Calu3 (cell line): ENCODE data around the gene BTRC. TPM values are rescaled to one million over a fixed set of nuclear protein-coding genes. Genes with fewer than 3 reads are reported as not detected.

Source experiments
- BruUV-seq: library from RNA; stranded (reverse); fragments of 400-500 nt; replicated peaks from 2 replicates; lab custom pipeline; 2021; lab: Mats Ljungman, UMichigan
- CTCF ChIA-PET: fragments of 300-600 bp; sonication (Branson Sonifier 250); formaldehyde crosslinking; loops from one replicate; lab custom pipeline; 2022; ENCODE audit warnings: antibody characterized with exemption; lab: Charles Lee
- DNase-seq: peaks from one replicate; pipeline ENCODE4 v3.0.0; 2022
- H3K27ac Mint-ChIP-seq: one replicate; pipeline ENCODE4 v1.8.0; 2022; ENCODE audit warnings: mixed read lengths; ENCODE audit not compliant: unreplicated experiment
- H3K27me3 Mint-ChIP-seq: one replicate; pipeline ENCODE4 v1.8.0; 2022; ENCODE audit warnings: mixed read lengths; ENCODE audit not compliant: unreplicated experiment
- H3K36me3 Mint-ChIP-seq: one replicate; pipeline ENCODE4 v1.8.0; 2022; ENCODE audit warnings: mild to moderate bottlenecking, moderate library complexity, mixed read lengths; ENCODE audit not compliant: insufficient read depth, unreplicated experiment
- H3K4me1 Mint-ChIP-seq: one replicate; pipeline ENCODE4 v1.8.0; 2022; ENCODE audit warnings: mild to moderate bottlenecking, low read depth, mixed read lengths; ENCODE audit not compliant: unreplicated experiment
- H3K4me3 Mint-ChIP-seq: one replicate; pipeline ENCODE4 v1.8.0; 2022; ENCODE audit warnings: mild to moderate bottlenecking, low read depth, moderate library complexity, mixed read lengths; ENCODE audit not compliant: unreplicated experiment
- H3K9me3 Mint-ChIP-seq: one replicate; pipeline ENCODE4 v1.8.0; 2022; ENCODE audit warnings: low read depth, mixed read lengths; ENCODE audit not compliant: unreplicated experiment
- CTCF ChIP-seq: fragments of 200-600 bp; IDR thresholded peaks from one replicate; pipeline ENCODE4 v1.8.0; 2022; ENCODE audit warnings: antibody characterized with exemption; ENCODE audit not compliant: unreplicated experiment
- intact Hi-C: fragments of 100-400 bp; cut with micrococcal nuclease; formaldehyde crosslinking; loops from one replicate; pipeline ENCODE4 v1.10.0; 2022; ENCODE audit not compliant: unreplicated experiment
- total RNA-seq: library from RNA; stranded (reverse); gene quantifications from 2 replicates; pipeline ENCODE4 v1.2.3, GENCODE V29; 2022

Gene BTRC
- total RNA-seq, 1 experiment from 2014 or later: 7.9 TPM

GRCh38 chr10:101560298-101561067 is 206.5 kb downstream of the BTRC start:
- intact Hi-C loops: no loop called here
- Mint-ChIP-seq H3K36me3 (no peaks in the 10 kb centered on the region), H3K27me3 (peaks cover 23% of the 10 kb centered on the region), H3K9me3 (no peaks in the 10 kb centered on the region), H3K4me3 (no peak overlapping the region), H3K27ac (no peak overlapping the region), H3K4me1 (no peaks in the 10 kb centered on the region)
- no peak for DNase-seq
- no TSS peak for BruUV-seq
- CTCF ChIA-PET: no interaction called here
- TF ChIP-seq CTCF: no peak

- CTCF ChIA-PET: no interaction called here
- no peak overlapping the region for H3K4me3 Mint-ChIP-seq
- H3K36me3 Mint-ChIP-seq: no peaks in the 10 kb centered on the region
- DNase-seq: no peak
- no peaks in the 10 kb centered on the region for H3K4me1 Mint-ChIP-seq
- H3K27ac Mint-ChIP-seq: no peak overlapping the region
- intact Hi-C loops: no loop called here
- H3K9me3 Mint-ChIP-seq: no peaks in the 10 kb centered on the region
- H3K27me3 Mint-ChIP-seq: peaks cover 31% of the 10 kb centered on the region
- TF ChIP-seq CTCF: no peak
- BruUV-seq: no TSS peak
These were observed 207.3 kb downstream of the BTRC start for GRCh38 chr10:101561068-101561915.

- Mint-ChIP-seq H3K9me3 (no peaks in the 10 kb centered on the region), H3K27ac (no peak overlapping the region), H3K27me3 (peaks cover 40% of the 10 kb centered on the region), H3K4me3 (no peak overlapping the region), H3K4me1 (no peaks in the 10 kb centered on the region), H3K36me3 (no peaks in the 10 kb centered on the region)
- CTCF ChIA-PET: no interaction called here
- no TSS peak for BruUV-seq
- DNase-seq: no peak
- no peak for TF ChIP-seq CTCF
- intact Hi-C loops: no loop called here
These were observed 208.3 kb downstream of the BTRC start for GRCh38 chr10:101562231-101562630.

- Mint-ChIP-seq H3K27me3 (peaks cover 48% of the 10 kb centered on the region), H3K27ac (no peak overlapping the region)
- no TSS peak for BruUV-seq
These were observed 209.0 kb downstream of the BTRC start for GRCh38 chr10:101563007-101563406.

More at GRCh38 chr10:101563007-101563406, 209.0 kb downstream of the BTRC start:
- DNase-seq: no peak
- Mint-ChIP-seq H3K4me3 (no peak overlapping the region), H3K36me3 (no peaks in the 10 kb centered on the region), H3K9me3 (no peaks in the 10 kb centered on the region), H3K4me1 (no peaks in the 10 kb centered on the region)
- CTCF ChIA-PET: no interaction called here
- intact Hi-C loops: no loop called here
- TF ChIP-seq CTCF: no peak
